DMS53 treated with DMSO at 0.1 percent for 48 hours (cell line): ENCODE measurements around the gene FAIM2.

ENCODE experiments used
- DNase-seq: peaks from one replicate; lab custom pipeline; 2025; ENCODE audit not compliant: unreplicated experiment; lab: John Stamatoyannopoulos, UW

Gene FAIM2

DNA sequence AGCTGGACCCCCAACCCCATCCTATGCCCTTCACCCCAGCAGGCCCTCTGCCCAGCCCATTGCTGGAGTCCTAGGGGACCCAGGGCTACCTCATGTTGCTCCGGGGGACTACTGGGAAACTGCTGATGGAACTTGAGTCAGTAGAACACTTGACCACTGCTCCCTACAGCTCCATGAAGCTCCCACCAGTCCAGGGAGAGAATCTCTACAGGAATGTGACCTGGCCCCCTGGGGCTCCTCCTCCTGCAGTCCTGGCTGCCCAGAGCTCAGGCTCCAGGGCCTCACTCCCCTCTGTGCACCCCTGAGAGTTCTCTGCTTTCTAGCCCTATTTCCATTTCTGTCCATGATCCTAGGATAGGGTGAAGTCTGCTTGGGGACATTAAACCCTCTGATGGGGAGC is 36.0 kb upstream of the FAIM2 start:
- no peak for DNase-seq

GRCh38 chr12:49939307-49939706 is 35.6 kb upstream of the FAIM2 start:
- DNase-seq, result no peak

DNA sequence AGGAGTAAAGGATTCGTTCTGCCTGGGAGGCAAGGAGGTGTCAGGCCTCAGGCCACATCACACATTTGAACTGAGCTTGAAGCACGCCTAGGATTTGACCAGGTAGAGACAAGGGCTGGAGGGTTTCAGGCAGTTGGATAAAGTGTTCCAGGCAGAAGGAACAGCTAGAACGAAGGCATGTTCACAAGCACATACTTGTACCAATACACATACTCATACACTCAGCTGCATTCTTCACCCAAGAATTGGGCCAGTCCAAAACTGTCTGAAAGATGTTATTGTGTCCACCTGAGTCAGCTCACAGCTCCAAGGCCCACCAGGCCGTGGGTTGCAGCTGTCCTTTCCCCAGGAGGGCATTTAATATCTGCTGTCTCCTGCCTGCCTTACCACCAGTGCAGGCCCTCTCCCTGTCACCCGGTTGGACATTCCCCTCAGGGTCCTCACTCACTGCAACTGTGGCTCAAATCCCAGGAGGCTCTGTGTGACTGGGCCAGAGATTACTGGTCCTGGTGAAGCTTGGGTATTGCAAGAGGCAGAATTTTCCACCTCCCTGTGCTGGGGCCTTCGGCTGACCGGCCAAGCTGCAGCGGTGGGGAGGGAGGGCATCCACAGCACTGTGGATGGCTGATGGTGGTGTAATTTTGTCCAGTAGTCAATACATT is 34.1 kb upstream of the FAIM2 start:
- DNase-seq, result no peak

DNA sequence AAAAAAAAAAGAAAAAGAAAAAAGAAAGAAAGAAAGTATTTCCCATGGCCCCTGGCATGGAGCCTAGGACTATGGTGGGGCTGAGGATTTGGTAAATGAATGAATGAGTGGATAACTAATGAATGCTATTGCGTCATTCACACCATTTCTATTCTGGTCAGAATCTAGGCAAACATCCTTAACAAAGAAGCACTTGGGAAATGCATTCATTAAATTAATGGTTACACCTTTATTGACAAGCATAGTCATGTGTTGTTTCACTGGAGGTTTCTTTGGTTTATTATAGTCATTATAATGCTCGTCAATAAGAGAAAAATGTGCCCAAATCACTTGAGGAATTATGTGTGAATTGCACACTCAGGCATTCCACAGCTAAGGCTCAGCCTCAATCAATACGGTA is 33.2 kb upstream of the FAIM2 start:
- DNase-seq, result no peak

DNA sequence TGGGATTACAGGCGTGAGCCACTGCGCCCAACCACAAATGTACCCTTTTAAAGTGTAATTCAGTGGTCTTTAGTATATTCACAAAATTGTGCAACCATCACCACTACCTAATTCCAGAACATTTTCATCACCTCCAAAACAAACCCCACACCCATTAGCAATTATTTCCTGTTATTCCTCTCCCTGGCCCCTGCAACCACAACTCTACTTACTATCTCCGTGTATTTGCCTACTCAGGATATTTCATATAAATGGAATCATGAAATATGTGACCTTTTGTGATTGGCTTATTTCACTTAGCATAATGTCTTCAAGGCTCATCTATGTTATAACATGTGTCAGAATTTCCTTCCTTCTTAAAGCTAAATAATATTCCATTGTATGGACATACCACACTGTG is 30.8 kb upstream of the FAIM2 start:
- no peak for DNase-seq

DNA sequence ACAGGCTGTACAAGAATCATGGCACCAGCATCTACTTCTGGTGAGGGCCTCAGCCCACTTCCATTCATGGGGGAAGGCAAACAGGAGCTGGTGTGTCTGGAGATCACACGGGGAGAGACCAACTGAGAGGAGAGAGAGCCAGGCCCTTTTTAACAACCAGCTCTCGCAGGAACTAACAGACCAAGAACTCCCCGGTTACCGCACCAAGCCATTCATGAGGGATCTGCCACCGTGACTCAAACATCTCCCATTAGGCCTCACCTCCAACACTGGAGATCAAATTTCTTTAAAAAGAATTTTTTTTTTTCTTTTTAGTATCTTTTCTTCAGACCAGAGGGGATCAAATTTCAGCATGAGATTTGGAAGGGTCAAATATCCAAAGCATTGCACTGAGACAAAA is 30.1 kb upstream of the FAIM2 start:
- no peak for DNase-seq

GRCh38 chr12:49932533-49933130 is 28.9 kb upstream of the FAIM2 start:
- no peak for DNase-seq

DNA sequence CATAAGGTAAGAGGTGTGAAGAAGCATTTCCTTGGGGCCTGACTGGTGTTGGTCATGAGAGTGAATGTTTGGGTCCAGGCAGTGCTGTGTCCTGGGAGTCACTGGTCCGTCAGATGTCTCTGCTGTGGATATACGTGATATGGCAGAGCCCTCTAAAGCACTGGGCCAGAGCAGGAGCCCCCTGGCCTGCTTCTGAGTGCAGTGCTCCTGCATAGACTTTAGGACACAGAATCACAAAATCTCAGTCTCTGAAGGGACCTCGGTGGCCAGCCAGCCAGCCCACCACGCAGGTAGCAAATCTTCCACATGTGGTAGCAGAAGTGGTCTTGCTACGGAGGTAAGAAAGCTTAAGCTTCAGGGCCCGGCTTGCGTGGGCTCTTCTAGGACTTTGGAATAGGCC is 28.3 kb upstream of the FAIM2 start:
- no peak for DNase-seq

DNA sequence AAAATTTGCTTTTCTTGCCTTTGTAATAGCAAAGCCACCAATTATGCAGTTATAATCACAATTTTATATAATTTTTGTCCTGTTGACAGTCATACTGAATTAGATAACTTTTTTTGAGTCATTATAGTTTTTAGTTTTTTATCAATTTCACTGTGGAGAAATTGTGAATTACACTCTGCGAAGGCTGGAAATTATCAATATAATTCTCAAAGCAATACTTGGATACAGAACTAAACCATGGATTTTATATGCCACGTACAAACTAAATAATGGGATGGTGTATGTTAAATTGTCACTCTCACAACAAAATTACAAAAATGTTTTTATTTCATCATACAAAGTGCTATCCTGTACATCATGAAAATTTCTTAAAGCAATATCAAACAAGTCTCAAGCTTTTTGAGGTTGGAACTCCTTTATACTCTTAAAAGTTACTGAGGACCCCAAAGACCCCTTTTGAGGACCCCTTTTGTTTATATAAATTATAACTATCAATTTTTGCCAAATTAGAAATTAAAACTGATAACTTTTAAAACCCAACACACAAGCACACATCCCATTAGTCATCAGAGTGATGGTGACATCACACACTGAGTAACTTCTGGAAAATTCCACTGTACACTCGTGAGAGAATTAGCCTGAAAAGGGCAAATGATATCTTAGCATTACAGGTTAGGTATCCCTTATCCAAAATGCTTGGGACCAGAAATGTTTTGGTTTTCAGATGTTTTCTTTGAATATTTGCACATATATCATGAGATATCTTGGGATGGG is 27.0 kb upstream of the FAIM2 start:
- DNase-seq, result no peak

DNA sequence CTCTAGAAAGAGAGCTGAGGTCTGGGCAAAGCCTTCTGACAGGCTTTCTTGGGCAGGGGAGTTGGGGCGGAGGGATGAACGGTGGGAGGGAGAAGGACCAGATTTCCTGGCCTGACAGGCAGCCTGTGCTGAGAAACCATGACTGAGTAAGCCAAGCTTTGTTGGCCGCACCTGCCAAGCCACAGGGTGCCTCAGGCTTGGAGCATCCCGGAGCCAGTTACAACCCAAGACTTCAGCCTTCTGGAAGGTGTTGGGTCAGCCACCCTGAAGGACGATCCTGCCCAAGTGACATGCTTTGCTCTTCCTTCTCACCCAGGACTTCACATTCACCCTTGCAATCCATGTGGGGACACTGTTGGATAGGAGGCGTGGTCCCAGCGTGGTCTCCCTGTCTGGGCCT is 25.9 kb upstream of the FAIM2 start:
- DNase-seq, result no peak

GRCh38 chr12:49928471-49928870 is 24.8 kb upstream of the FAIM2 start:
- DNase-seq, result no peak

DNA sequence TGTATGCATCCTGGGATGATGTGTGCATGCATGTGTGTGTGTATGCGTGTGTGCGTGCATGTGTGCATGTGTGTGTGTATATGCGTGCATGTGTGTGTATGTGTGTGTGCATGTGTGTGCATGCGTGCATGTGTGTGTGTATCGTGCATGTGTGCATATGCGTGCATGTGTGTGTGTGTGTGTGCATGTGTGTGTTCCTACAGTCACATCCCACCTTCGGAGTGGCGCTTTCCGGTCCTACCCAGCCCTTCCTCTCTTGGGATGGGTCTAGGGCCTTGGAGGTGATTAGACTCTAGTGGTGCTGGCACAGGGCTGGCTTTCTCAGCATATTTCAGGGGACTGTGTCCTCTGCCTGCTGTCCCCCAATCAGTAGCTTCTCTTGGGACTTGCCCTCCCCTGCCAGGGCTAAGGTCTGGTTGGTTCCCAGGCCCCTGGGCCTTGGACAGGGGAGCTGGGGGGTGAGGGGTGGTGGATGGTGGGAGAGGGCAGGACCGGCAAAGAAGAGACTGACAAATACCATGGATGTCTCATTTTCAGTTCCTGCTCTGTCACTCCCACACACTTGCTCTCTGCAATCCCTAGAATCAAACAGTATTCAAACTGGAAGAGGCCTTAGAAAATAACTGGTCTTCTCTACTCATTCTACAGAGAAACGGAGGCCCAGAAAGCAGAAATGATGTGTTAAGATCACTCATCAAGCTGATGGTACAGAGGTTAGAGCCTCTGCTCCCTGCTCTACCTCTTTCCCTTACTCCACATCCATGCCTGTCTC is 21.9 kb upstream of the FAIM2 start:
- DNase-seq, result no peak

GRCh38 chr12:49924628-49925246 is 21.0 kb upstream of the FAIM2 start:
- no peak for DNase-seq

DNA sequence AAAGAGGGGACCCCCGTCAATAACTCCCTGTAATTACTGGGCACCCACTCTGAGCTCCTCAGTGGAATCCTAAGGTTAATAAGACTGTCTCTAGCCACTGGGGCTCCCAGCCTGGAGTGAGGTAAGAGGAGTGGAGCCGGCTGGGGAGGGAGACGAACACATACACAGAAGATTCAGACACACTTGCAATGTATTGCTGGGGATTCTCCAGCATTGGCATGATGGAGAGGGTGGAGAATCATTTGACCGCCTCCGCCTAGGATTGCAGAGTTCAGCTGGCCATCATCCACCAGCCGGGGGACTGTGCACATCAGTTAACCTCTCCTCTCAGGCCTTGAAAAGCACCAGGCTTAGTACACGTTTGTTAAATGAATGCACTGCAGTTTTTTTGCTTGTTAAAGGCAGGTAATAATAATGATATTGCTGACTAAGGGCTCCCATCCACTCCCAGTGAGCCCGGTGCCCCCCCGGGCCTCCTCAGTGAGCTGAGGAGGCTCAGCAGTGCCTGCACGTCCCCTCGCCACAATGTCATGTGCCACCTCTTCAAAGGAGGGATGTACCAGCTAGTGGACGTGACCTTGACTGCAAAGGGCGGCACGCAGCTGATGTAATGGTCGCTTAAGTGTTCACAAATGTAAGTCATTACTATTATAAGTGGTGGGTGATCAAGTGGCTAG is 20.3 kb upstream of the FAIM2 start:
- DNase-seq, result no peak

- no peak for DNase-seq
These were observed 19.4 kb upstream of the FAIM2 start for GRCh38 chr12:49923035-49923644.

DNA sequence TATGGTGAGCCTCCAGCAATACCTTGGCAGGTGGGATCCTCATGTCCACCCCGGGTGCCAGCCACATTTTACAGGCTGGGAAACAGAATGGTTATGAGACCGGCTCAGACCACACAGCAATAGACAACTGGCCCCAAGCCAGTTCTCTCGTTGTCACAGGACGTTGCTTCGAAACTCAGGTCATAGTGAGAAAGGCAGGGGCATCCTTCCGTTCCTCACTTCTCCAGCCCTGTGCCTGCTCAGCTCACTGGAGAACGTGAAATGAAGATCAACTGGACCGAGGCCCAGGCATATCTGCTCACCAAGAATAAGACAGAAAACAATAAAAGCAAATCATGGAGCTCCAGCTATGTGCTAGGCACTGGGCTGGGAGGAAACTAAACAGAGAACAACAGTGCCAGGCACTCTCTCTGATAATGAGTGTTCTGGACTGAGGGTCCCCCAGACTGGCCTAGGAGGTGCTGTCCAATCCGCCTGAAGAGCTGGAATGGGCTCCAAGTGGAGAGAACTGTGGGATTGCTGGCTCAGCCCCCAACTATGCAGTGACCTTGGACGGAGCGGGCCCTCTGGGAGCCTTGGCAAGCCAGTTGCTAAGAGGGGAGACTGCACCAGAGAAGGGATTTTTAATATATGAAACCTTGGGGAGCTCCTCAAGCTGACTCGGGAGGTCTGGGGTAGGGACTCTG is 18.8 kb upstream of the FAIM2 start:
- no peak for DNase-seq

- DNase-seq, result no peak
These were observed 18.2 kb upstream of the FAIM2 start for GRCh38 chr12:49921936-49922335.

- no peak for DNase-seq
These were observed 17.6 kb upstream of the FAIM2 start for GRCh38 chr12:49921299-49921698.

DNA sequence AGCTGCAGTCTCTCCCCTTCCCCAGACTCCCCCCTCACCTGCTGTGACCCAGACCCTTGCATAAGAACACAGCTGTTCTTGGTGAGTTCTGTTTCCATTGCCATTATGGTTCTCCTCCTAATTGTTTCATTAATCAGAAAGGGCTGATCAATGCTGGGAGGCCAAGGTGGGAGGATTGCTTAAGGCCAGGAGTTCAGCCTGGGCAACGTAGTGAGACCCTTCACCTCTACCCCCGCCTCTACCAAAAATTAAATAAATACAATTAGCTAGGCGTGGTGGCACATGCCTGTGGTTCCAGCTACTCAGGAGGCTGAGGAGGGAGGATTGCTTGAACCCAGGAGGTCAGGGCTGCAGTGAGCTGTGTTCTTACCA is 17.2 kb upstream of the FAIM2 start:
- DNase-seq, result no peak
